HT1080 (cell line): ENCODE measurements around the gene PRKG1. TPM values are rescaled to one million over a fixed set of nuclear protein-coding genes. Genes with fewer than 3 reads are reported as not detected.
"Not testable (repeated sequence)": the region's sequence is repeated elsewhere in the genome, so short reads cannot be mapped to it uniquely, and the experiment has no call there.

Experiments
- DNase-seq: peaks from one replicate; pipeline ENCODE4 v3.0.0-alpha.2; 2015; ENCODE audit warnings: low read depth
- total RNA-seq: library from RNA; depleted of rRNA; stranded (reverse); fragments of >200 nt; shearing (Covaris generic); gene quantifications from 2 replicates; pipeline ENCODE4 v1.2.3, GENCODE V29; 2014

Gene PRKG1
- total RNA-seq, 1 experiment from 2014 or later: 3.9 TPM

GRCh38 chr10:51574248-51575048 lies 500.2 kb downstream of the PRKG1 start:
- no peak for DNase-seq

- not testable (repeated sequence) for DNase-seq
Measured at GRCh38 chr10:51581196-51581595, 506.9 kb downstream of the PRKG1 start.

- DNase-seq: no peak
Measured at GRCh38 chr10:51583976-51584375, 509.7 kb downstream of the PRKG1 start.

GRCh38 chr10:51585742-51586141 lies 511.5 kb downstream of the PRKG1 start:
- no peak for DNase-seq

GRCh38 chr10:51588984-51589383 lies 514.7 kb downstream of the PRKG1 start:
- no peak for DNase-seq

GRCh38 chr10:51590818-51591217 lies 516.5 kb downstream of the PRKG1 start:
- DNase-seq: no peak

GRCh38 chr10:51596695-51597094 lies 522.4 kb downstream of the PRKG1 start:
- no peak for DNase-seq

GRCh38 chr10:51599647-51600046 lies 525.4 kb downstream of the PRKG1 start:
- no peak for DNase-seq

GRCh38 chr10:51602326-51602725 lies 528.0 kb downstream of the PRKG1 start:
- DNase-seq: no peak

- no peak for DNase-seq
Measured at GRCh38 chr10:51604579-51604978, 530.3 kb downstream of the PRKG1 start.

GRCh38 chr10:51606825-51607462 lies 532.7 kb downstream of the PRKG1 start:
- no peak for DNase-seq

GRCh38 chr10:51607463-51607835 lies 533.2 kb downstream of the PRKG1 start:
- DNase-seq: no peak

GRCh38 chr10:51608211-51608610 lies 533.9 kb downstream of the PRKG1 start:
- no peak for DNase-seq

GRCh38 chr10:51615764-51616298 lies 541.5 kb downstream of the PRKG1 start:
- DNase-seq: no peak

GRCh38 chr10:51617576-51618235 lies 543.4 kb downstream of the PRKG1 start:
- peak; percentile 2 for DNase-seq

- no peak for DNase-seq
Measured at GRCh38 chr10:51619365-51619764, 545.1 kb downstream of the PRKG1 start.

- no peak for DNase-seq
Measured at GRCh38 chr10:51620131-51620530, 545.8 kb downstream of the PRKG1 start.

- DNase-seq: no peak
Measured at GRCh38 chr10:51624013-51624412, 549.7 kb downstream of the PRKG1 start.

- DNase-seq: no peak
Measured at GRCh38 chr10:51629934-51630639, 555.8 kb downstream of the PRKG1 start.

- DNase-seq: no peak
Measured at GRCh38 chr10:51630640-51631005, 556.3 kb downstream of the PRKG1 start.

- DNase-seq: no peak
Measured at GRCh38 chr10:51635436-51635835, 561.1 kb downstream of the PRKG1 start.

GRCh38 chr10:51638211-51638610 lies 563.9 kb downstream of the PRKG1 start:
- no peak for DNase-seq
